ENCODE measurements around the gene METTL18.
"Not testable (repeated sequence)": the region's sequence is repeated elsewhere in the genome, so short reads cannot be mapped to it uniquely, and the experiment has no call there.

The METTL18 gene

GRCh38 chr1:169794530-169795416, at the start of gene METTL18:
TSS of gene METTL18 (minus strand) at chr1:169794907. CDS start at chr1:169793695, 1,212 bp downstream.
- peaks cover 20% of the 10 kb centered on the region for H3K4me1 ChIP-seq
- H3K27me3 ChIP-seq (ENCODE audit: low read depth), result no peaks in the 10 kb centered on the region
- in situ Hi-C loops (cut with MboI; ENCODE audit: low sequenced_read_pairs), result no loop called here
- peak within 1 kb of the TSS; percentile 82 for H3K4me3 ChIP-seq
- DNase-seq (ENCODE audit: low spot score in 2 of 2), result peak; percentile 91 to 93
- H3K9me3 ChIP-seq, result no peaks in the 10 kb centered on the region
- no peaks in the 10 kb centered on the region for H3K36me3 ChIP-seq (replicated peaks)

- in situ Hi-C loops (cut with MboI; ENCODE audit: low sequenced_read_pairs), result no loop called here
- no peaks in the 10 kb centered on the region for H3K4me1 ChIP-seq
- H3K4me3 ChIP-seq, result no peak overlapping the region
- no peaks in the 10 kb centered on the region for H3K27me3 ChIP-seq (ENCODE audit: low read depth)
- no peak for DNase-seq (ENCODE audit: low spot score in 2 of 2)
- H3K9me3 ChIP-seq, result peaks cover 3% of the 10 kb centered on the region; the same call in 1 of the 2 replicates
- H3K36me3 ChIP-seq (replicated peaks), result peaks cover 53% of the 10 kb centered on the region
Observed at GRCh38 chr1:169838942-169839341, 44.2 kb upstream of the METTL18 start.

GRCh38 chr1:169836198-169836597, 41.5 kb upstream of the METTL18 start:
- peaks cover 3% of the 10 kb centered on the region; the same call in 1 of the 2 replicates for H3K9me3 ChIP-seq
- peaks cover 53% of the 10 kb centered on the region for H3K36me3 ChIP-seq (replicated peaks)
- H3K27me3 ChIP-seq (ENCODE audit: low read depth), result no peaks in the 10 kb centered on the region
- DNase-seq (ENCODE audit: low spot score in 2 of 2), result no peak
- H3K4me1 ChIP-seq, result no peaks in the 10 kb centered on the region
- in situ Hi-C loops (cut with MboI; ENCODE audit: low sequenced_read_pairs), result no loop called here
- no peak overlapping the region for H3K4me3 ChIP-seq

GRCh38 chr1:169835647-169836046, 40.9 kb upstream of the METTL18 start:
- Histone ChIP-seq H3K36me3 (replicated peaks) (peaks cover 50% of the 10 kb centered on the region), H3K4me1 (no peaks in the 10 kb centered on the region), H3K27me3 (ENCODE audit: low read depth) (no peaks in the 10 kb centered on the region), H3K4me3 (no peak overlapping the region), H3K9me3 (peaks cover 3% of the 10 kb centered on the region; the same call in 1 of the 2 replicates)
- no peak for DNase-seq (ENCODE audit: low spot score in 2 of 2)
- in situ Hi-C loops (cut with MboI; ENCODE audit: low sequenced_read_pairs), result no loop called here

- peaks cover 3% of the 10 kb centered on the region; the same call in 1 of the 2 replicates for H3K9me3 ChIP-seq
- no peak overlapping the region for H3K4me3 ChIP-seq
- no peaks in the 10 kb centered on the region for H3K27me3 ChIP-seq (ENCODE audit: low read depth)
- in situ Hi-C loops (cut with MboI; ENCODE audit: low sequenced_read_pairs), result no loop called here
- H3K4me1 ChIP-seq, result no peaks in the 10 kb centered on the region
- no peak for DNase-seq (ENCODE audit: low spot score in 2 of 2)
- H3K36me3 ChIP-seq (replicated peaks), result peaks cover 53% of the 10 kb centered on the region
Observed at GRCh38 chr1:169834869-169835268, 40.2 kb upstream of the METTL18 start.

GRCh38 chr1:169833179-169833901, 38.6 kb upstream of the METTL18 start:
- H3K36me3 ChIP-seq (replicated peaks), result peaks cover 47% of the 10 kb centered on the region
- in situ Hi-C loops (cut with MboI; ENCODE audit: low sequenced_read_pairs), result no loop called here

GRCh38 chr1:169829671-169830070, 35.0 kb upstream of the METTL18 start:
- in situ Hi-C loops (cut with MboI; ENCODE audit: low sequenced_read_pairs), result no loop called here
- H3K4me1 ChIP-seq, result no peaks in the 10 kb centered on the region
- no peak overlapping the region for H3K4me3 ChIP-seq
- H3K27me3 ChIP-seq (ENCODE audit: low read depth), result no peaks in the 10 kb centered on the region
- DNase-seq (ENCODE audit: low spot score in 2 of 2), result no peak
- no peaks in the 10 kb centered on the region for H3K9me3 ChIP-seq
- H3K36me3 ChIP-seq (replicated peaks), result peaks cover 54% of the 10 kb centered on the region

More at GRCh38 chr1:169833179-169833901, 38.6 kb upstream of the METTL18 start:
- Histone ChIP-seq H3K4me3 (no peak overlapping the region), H3K27me3 (ENCODE audit: low read depth) (no peaks in the 10 kb centered on the region), H3K9me3 (no peaks in the 10 kb centered on the region), H3K4me1 (no peaks in the 10 kb centered on the region)
- no peak for DNase-seq (ENCODE audit: low spot score in 2 of 2)

GRCh38 chr1:169824153-169824552, 29.4 kb upstream of the METTL18 start:
- H3K36me3 ChIP-seq (replicated peaks), result peaks cover 51% of the 10 kb centered on the region
- H3K4me3 ChIP-seq, result no peak overlapping the region
- no peak for DNase-seq (ENCODE audit: low spot score in 2 of 2)
- H3K4me1 ChIP-seq, result no peaks in the 10 kb centered on the region
- no peaks in the 10 kb centered on the region for H3K27me3 ChIP-seq (ENCODE audit: low read depth)
- no peaks in the 10 kb centered on the region for H3K9me3 ChIP-seq
- in situ Hi-C loops (cut with MboI; ENCODE audit: low sequenced_read_pairs), result no loop called here

GRCh38 chr1:169821500-169821899, 26.8 kb upstream of the METTL18 start:
- Histone ChIP-seq H3K27me3 (ENCODE audit: low read depth) (no peaks in the 10 kb centered on the region), H3K4me3 (no peak overlapping the region), H3K4me1 (no peaks in the 10 kb centered on the region), H3K9me3 (no peaks in the 10 kb centered on the region), H3K36me3 (replicated peaks) (peaks cover 41% of the 10 kb centered on the region)
- no peak for DNase-seq (ENCODE audit: low spot score in 2 of 2)
- in situ Hi-C loops (cut with MboI; ENCODE audit: low sequenced_read_pairs), result no loop called here

- H3K27me3 ChIP-seq (ENCODE audit: low read depth), result no peaks in the 10 kb centered on the region
- in situ Hi-C loops (cut with MboI; ENCODE audit: low sequenced_read_pairs), result no loop called here
- H3K9me3 ChIP-seq, result no peaks in the 10 kb centered on the region
- H3K4me3 ChIP-seq, result no peak overlapping the region
- DNase-seq (ENCODE audit: low spot score in 2 of 2), result no peak
- H3K4me1 ChIP-seq, result no peaks in the 10 kb centered on the region; the same call in 1 of the 2 replicates
- peaks cover 36% of the 10 kb centered on the region for H3K36me3 ChIP-seq (replicated peaks)
Observed at GRCh38 chr1:169816617-169817016, 21.9 kb upstream of the METTL18 start.

- Histone ChIP-seq H3K27me3 (ENCODE audit: low read depth) (no peaks in the 10 kb centered on the region), H3K4me1 (no peaks in the 10 kb centered on the region; the same call in 1 of the 2 replicates), H3K4me3 (no peak overlapping the region), H3K36me3 (replicated peaks) (peaks cover 32% of the 10 kb centered on the region), H3K9me3 (no peaks in the 10 kb centered on the region)
- in situ Hi-C loops (cut with MboI; ENCODE audit: low sequenced_read_pairs), result no loop called here
- DNase-seq (ENCODE audit: low spot score in 2 of 2), result no peak
Observed at GRCh38 chr1:169814265-169814664, 19.6 kb upstream of the METTL18 start.

- in situ Hi-C loops (cut with MboI; ENCODE audit: low sequenced_read_pairs), result no loop called here
- Histone ChIP-seq H3K4me3 (no peak overlapping the region), H3K27me3 (ENCODE audit: low read depth) (no peaks in the 10 kb centered on the region), H3K9me3 (no peaks in the 10 kb centered on the region), H3K36me3 (replicated peaks) (peaks cover 33% of the 10 kb centered on the region), H3K4me1 (peaks cover 12% of the 10 kb centered on the region)
- DNase-seq (ENCODE audit: low spot score in 2 of 2), result no peak
Observed at GRCh38 chr1:169812131-169812530, 17.4 kb upstream of the METTL18 start.

- peaks cover 35% of the 10 kb centered on the region for H3K36me3 ChIP-seq (replicated peaks)
- in situ Hi-C loops (cut with MboI; ENCODE audit: low sequenced_read_pairs); DNase-seq (ENCODE audit: low spot score in 2 of 2): not testable (repeated sequence)
Observed at GRCh38 chr1:169811418-169812035, 16.8 kb upstream of the METTL18 start.

More at GRCh38 chr1:169811418-169812035, 16.8 kb upstream of the METTL18 start:
- not testable (repeated sequence) for H3K4me3 ChIP-seq; H3K9me3 ChIP-seq; H3K27me3 ChIP-seq (ENCODE audit: low read depth)
- peaks cover 18% of the 10 kb centered on the region for H3K4me1 ChIP-seq
